CD14-positive monocyte (primary cell): ENCODE results near the gene SLK. TPM values are rescaled to one million over a fixed set of nuclear protein-coding genes. Genes with fewer than 3 reads are reported as not detected.

ENCODE experiments used
- DNase-seq, 3 donors: peaks; one replicate each; pipeline ENCODE4 v3.0.0-alpha.2; 2011 to 2022
- H2AFZ ChIP-seq: 2 replicates; pipeline ENCODE4 v1.6.0; 2012; ENCODE audit warnings: mild to moderate bottlenecking, low read depth, low read length, inconsistent platforms; ENCODE audit not compliant: insufficient read depth, poor library complexity, severe bottlenecking
- H3K27ac ChIP-seq, 2 donors: 1 replicate in 1 of 2; 2 replicates in 1 of 2; pipeline ENCODE4 v1.5.1; 2012 to 2013; ENCODE audit warnings: low read length in 2 of 2, control low read depth in 1 of 2, inconsistent platforms in 1 of 2, low read depth in 1 of 2, mild to moderate bottlenecking in 1 of 2
- H3K27me3 ChIP-seq, 2 donors: one replicate each; pipeline versions ENCODE4 v1.6.0 to v1.6.1; 2011 to 2013; ENCODE audit warnings: low read length in 2 of 2; ENCODE audit not compliant: control insufficient read depth in 2 of 2, insufficient read depth in 2 of 2
- H3K36me3 ChIP-seq, 2 donors: replicated peaks in 1 of 2; 1 replicate in 1 of 2; 2 replicates in 1 of 2; pipeline versions ENCODE4 v1.5.1 to v1.6.1; 2012 to 2013; ENCODE audit warnings: low read length in 2 of 2, control low read depth in 1 of 2, inconsistent platforms in 1 of 2, mild to moderate bottlenecking in 1 of 2; ENCODE audit not compliant: insufficient read depth in 2 of 2, control insufficient read depth in 1 of 2
- H3K4me1 ChIP-seq, 2 donors: 1 replicate in 1 of 2; 2 replicates in 1 of 2; pipeline versions ENCODE4 v1.5.1 to v1.6.1; 2012 to 2013; ENCODE audit warnings: low read length in 2 of 2, control low read depth in 1 of 2, inconsistent platforms in 1 of 2, mild to moderate bottlenecking in 1 of 2, moderate library complexity in 1 of 2; ENCODE audit not compliant: insufficient read depth in 2 of 2, control insufficient read depth in 1 of 2
- H3K4me2 ChIP-seq: replicated peaks from 2 replicates; pipeline ENCODE3; 2012; ENCODE audit warnings: low read length, moderate library complexity, mild to moderate bottlenecking; ENCODE audit not compliant: poor library complexity, severe bottlenecking; ENCODE audit errors: extremely low read depth
- H3K4me3 ChIP-seq, 3 experiments: fragments of 200-600 bp in 1 of 3; sonication (generic) in 1 of 3; replicated peaks in 1 of 3; 1 replicate in 2 of 3; 2 replicates in 1 of 3; pipeline ENCODE4 v1.5.1; 2011 to 2013; ENCODE audit warnings: low read length in 3 of 3, mild to moderate bottlenecking in 3 of 3, control low read depth in 2 of 3, low read depth in 2 of 3, inconsistent platforms in 1 of 3, moderate library complexity in 1 of 3
- H3K79me2 ChIP-seq: 2 replicates; pipeline ENCODE4 v1.6.0; 2012; ENCODE audit warnings: mild to moderate bottlenecking, control low read depth, inconsistent platforms, low read length, moderate library complexity; ENCODE audit not compliant: insufficient read depth
- H3K9ac ChIP-seq: 2 replicates; pipeline ENCODE4 v1.6.0; 2017; ENCODE audit warnings: low read length, mild to moderate bottlenecking; ENCODE audit not compliant: insufficient read depth, poor library complexity, severe bottlenecking
- H3K9me3 ChIP-seq, 2 donors: replicated peaks in 1 of 2; 1 replicate in 1 of 2; 2 replicates in 1 of 2; pipeline versions ENCODE4 v1.5.1 to v1.6.1; 2012 to 2013; ENCODE audit warnings: low read length in 2 of 2, control low read depth in 1 of 2; ENCODE audit not compliant: control insufficient read depth in 1 of 2, insufficient read depth in 1 of 2
- H4K20me1 ChIP-seq: 2 replicates; pipeline ENCODE4 v1.6.0; 2012; ENCODE audit warnings: mild to moderate bottlenecking, low read length, control low read depth, moderate library complexity; ENCODE audit not compliant: insufficient read depth
- H3K27ac Mint-ChIP-seq, 7 donors: one replicate each; pipeline ENCODE4 v1.8.0; 2020; ENCODE audit warnings: mild to moderate bottlenecking in 7 of 7, mixed read lengths in 7 of 7, moderate library complexity in 6 of 7, inconsistent platforms in 2 of 7
- H3K27me3 Mint-ChIP-seq, 3 donors: one replicate each; pipeline ENCODE4 v1.8.0; 2021 to 2022; ENCODE audit warnings: low read depth in 3 of 3, mild to moderate bottlenecking in 3 of 3, mixed read lengths in 3 of 3, moderate library complexity in 3 of 3, inconsistent platforms in 1 of 3
- H3K36me3 Mint-ChIP-seq, 2 donors: one replicate each; pipeline ENCODE4 v1.8.0; 2020; ENCODE audit warnings: mixed read lengths in 2 of 2, inconsistent platforms in 1 of 2, mild to moderate bottlenecking in 1 of 2
- H3K4me1 Mint-ChIP-seq: one replicate; pipeline ENCODE4 v1.8.0; 2020; ENCODE audit warnings: mild to moderate bottlenecking, mixed read lengths
- H3K4me3 Mint-ChIP-seq, 2 donors: one replicate each; pipeline ENCODE4 v1.8.0; 2020; ENCODE audit warnings: mild to moderate bottlenecking in 2 of 2, mixed read lengths in 2 of 2, moderate library complexity in 1 of 2
- H3K9me3 Mint-ChIP-seq, 7 donors: one replicate each; pipeline ENCODE4 v1.8.0; 2020 to 2022; ENCODE audit warnings: mixed read lengths in 7 of 7, mild to moderate bottlenecking in 6 of 7, moderate library complexity in 6 of 7, inconsistent platforms in 2 of 7
- WGBS: methylation state at CpG from one replicate; pipeline ENCODE4 v1.1.5; 2013; ENCODE audit warnings: missing lambda C conversion rate; ENCODE audit not compliant: insufficient coverage; 5-methylcytosine and 5-hydroxymethylcytosine counted together
- intact Hi-C, 2 donors: fragments of 100-400 bp; cut with micrococcal nuclease; formaldehyde crosslinking; loops; one replicate each; pipeline versions ENCODE4 v1.15.0 to v1.15.1; 2023
- polyA plus RNA-seq, 3 donors: library from polyadenylated mRNA; depleted of rRNA in 1 of 3; unstranded in 2 of 3; stranded (reverse) in 1 of 3; fragments of 300-500 nt in 2 of 3; fragments of >200 nt in 1 of 3; fragmentation: Illumina TruSeq in 2 of 3; gene quantifications; 1 replicate in 2 of 3; 2 replicates in 1 of 3; pipeline ENCODE4 v1.2.3, GENCODE V29; 2012 to 2021
- TF ChIP-seq, protein P1 (sequence below): fragments of 200-600 bp; IDR thresholded peaks from one replicate; pipeline ENCODE4 v1.8.0; 2022; ENCODE audit warnings: antibody characterized with exemption, mild to moderate bottlenecking

The SLK gene
- polyA plus RNA-seq, 3 donors = 2.9 to 6.5 (median 4.4) TPM

DNA sequence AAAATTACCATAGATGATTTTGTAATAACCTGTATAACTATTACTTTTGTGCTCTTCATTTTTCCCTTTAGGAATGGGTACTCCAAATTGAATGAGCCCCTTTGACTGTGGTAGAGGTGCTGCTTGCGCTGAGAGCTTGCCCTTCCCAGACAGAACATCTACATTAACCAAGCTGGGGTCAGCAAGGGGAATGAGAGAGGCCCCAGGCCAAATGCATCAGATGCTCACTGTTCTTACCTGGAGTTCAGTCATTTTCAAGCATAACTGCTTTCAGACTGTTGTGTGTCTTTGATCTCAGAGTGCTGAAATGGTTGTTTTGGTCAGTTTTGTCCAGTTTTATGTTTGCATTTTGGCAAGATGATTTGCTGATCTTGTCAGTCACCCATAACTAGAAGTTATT lies 41.3 kb upstream of the SLK start:
- no peaks in the 10 kb centered on the region for H3K36me3 Mint-ChIP-seq
- peaks cover 3 to 9% of the 10 kb centered on the region in 2 donors for H3K4me1 ChIP-seq
- no peak overlapping the region for H3K27ac Mint-ChIP-seq
- H3K9me3 ChIP-seq = no peaks in the 10 kb centered on the region
- no peaks in the 10 kb centered on the region for H3K36me3 ChIP-seq
- no peaks in the 10 kb centered on the region for H3K79me2 ChIP-seq
- TF ChIP-seq, protein P1, sequence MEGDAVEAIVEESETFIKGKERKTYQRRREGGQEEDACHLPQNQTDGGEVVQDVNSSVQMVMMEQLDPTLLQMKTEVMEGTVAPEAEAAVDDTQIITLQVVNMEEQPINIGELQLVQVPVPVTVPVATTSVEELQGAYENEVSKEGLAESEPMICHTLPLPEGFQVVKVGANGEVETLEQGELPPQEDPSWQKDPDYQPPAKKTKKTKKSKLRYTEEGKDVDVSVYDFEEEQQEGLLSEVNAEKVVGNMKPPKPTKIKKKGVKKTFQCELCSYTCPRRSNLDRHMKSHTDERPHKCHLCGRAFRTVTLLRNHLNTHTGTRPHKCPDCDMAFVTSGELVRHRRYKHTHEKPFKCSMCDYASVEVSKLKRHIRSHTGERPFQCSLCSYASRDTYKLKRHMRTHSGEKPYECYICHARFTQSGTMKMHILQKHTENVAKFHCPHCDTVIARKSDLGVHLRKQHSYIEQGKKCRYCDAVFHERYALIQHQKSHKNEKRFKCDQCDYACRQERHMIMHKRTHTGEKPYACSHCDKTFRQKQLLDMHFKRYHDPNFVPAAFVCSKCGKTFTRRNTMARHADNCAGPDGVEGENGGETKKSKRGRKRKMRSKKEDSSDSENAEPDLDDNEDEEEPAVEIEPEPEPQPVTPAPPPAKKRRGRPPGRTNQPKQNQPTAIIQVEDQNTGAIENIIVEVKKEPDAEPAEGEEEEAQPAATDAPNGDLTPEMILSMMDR = no peak
- no CpG with 5 or more reads among the region's 1 CpG for WGBS
- H3K4me2 ChIP-seq = no peak overlapping the region
- intact Hi-C loops = no loop called here
- no peaks in the 10 kb centered on the region for H4K20me1 ChIP-seq
- no peak overlapping the region for H3K9ac ChIP-seq
- no peak overlapping the region for H2AFZ ChIP-seq
- peaks cover 0 to 2% (median 0%) of the 10 kb centered on the region in 7 donors for H3K9me3 Mint-ChIP-seq
- no peaks in the 10 kb centered on the region for H3K4me1 Mint-ChIP-seq
- no peak overlapping the region for H3K4me3 Mint-ChIP-seq
- H3K4me3 ChIP-seq = no peak overlapping the region
- no peaks in the 10 kb centered on the region for H3K27me3 ChIP-seq
- no peak overlapping the region for H3K27ac ChIP-seq
- no peaks in the 10 kb centered on the region for H3K27me3 Mint-ChIP-seq
- DNase-seq = no peak

GRCh38 chr10:103926722-103927319 lies 40.1 kb upstream of the SLK start:
- Histone ChIP-seq H3K79me2 (no peaks in the 10 kb centered on the region), H3K27me3 (no peaks in the 10 kb centered on the region), H3K4me3 (no peak overlapping the region), H3K36me3 (no peaks in the 10 kb centered on the region), H3K4me1 (peaks cover 2% of the 10 kb centered on the region in 2 donors), H3K9me3 (no peaks in the 10 kb centered on the region), H3K9ac (no peak overlapping the region), H2AFZ (no peak overlapping the region), H4K20me1 (no peaks in the 10 kb centered on the region), H3K4me2 (no peak overlapping the region), H3K27ac (no peak overlapping the region)
- Mint-ChIP-seq H3K4me1 (no peaks in the 10 kb centered on the region), H3K9me3 (peaks cover 0 to 2% (median 0%) of the 10 kb centered on the region in 7 donors), H3K27ac (no peak overlapping the region), H3K36me3 (no peaks in the 10 kb centered on the region), H3K4me3 (no peak overlapping the region), H3K27me3 (no peaks in the 10 kb centered on the region)
- intact Hi-C loops = no loop called here
- 100% methylated on average over 1 of the region's 2 CpGs for WGBS
- TF ChIP-seq, protein P1 = no peak
- peak in 1 of 3 donors; percentile 19 for DNase-seq
